ENCODE data around the gene KLRC2. TPM values are rescaled to one million over a fixed set of nuclear protein-coding genes. Genes with fewer than 3 reads are reported as not detected.
"Not testable (repeated sequence)": the region's sequence is repeated elsewhere in the genome, so short reads cannot be mapped to it uniquely, and the experiment has no call there.

Gene KLRC2
- total RNA-seq, 1 experiment from 2014 or later: not detected

- Histone ChIP-seq H3K9me3 (peaks cover 3% of the 10 kb centered on the region; the same call in 1 of the 2 replicates), H3K36me3 (no peaks in the 10 kb centered on the region), H3K4me3 (no peak overlapping the region), H3K27me3 (no peaks in the 10 kb centered on the region)
- DNase-seq: no peak
Measured at GRCh38 chr12:10388624-10389413, 47.0 kb downstream of the KLRC2 start.

DNA sequence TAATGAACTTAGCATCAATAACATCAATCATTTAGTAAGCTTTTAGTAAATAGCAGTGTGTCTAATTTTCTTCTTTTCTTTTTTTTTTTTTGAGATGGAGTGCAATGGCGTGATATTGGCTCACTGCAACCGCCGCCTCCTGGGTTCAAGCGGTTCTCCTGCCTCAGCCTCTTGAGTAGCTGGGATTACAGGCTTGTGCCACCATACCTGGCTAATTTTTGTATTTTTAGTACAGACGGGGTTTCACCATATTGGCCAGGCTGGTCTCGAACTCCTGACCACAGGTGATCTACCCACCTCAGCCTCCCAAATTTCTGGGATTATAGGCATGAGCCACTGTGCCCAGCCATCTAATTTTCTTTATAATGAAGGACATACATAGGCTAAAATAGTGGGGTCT, 48.3 kb downstream of the KLRC2 start:
- H3K36me3 ChIP-seq, DNase-seq, H3K27me3 ChIP-seq, H3K9me3 ChIP-seq, H3K4me3 ChIP-seq: not testable (repeated sequence)

- Histone ChIP-seq H3K9me3 (peaks cover 3% of the 10 kb centered on the region; the same call in 1 of the 2 replicates), H3K36me3 (no peaks in the 10 kb centered on the region), H3K4me3 (no peak overlapping the region), H3K27me3 (no peaks in the 10 kb centered on the region)
- no peak for DNase-seq
Measured at GRCh38 chr12:10386857-10387256, 49.0 kb downstream of the KLRC2 start.

DNA sequence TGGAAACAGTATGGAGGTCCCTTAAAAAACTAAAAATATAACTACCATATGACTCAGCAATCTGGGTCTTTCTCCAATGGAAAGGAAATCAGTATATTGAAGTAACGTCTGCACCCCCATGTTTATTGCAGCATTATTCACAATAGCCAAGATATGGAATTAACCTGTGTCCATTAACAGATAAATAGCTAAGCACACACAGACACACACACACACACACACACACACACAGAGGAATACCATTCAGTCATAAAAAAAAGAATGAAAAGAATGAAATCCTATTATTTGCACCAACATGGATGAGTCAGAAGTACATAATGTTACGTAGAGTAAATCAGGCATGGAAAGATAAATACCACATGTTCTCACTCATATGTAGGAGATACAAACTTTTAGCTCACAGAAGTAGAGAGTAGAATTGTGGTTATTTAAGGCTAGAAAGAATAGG, 50.6 kb downstream of the KLRC2 start:
- DNase-seq: no peak
- Histone ChIP-seq H3K36me3 (no peaks in the 10 kb centered on the region), H3K9me3 (peaks cover 3% of the 10 kb centered on the region; the same call in 1 of the 2 replicates)

GRCh38 chr12:10384191-10384590, 51.6 kb downstream of the KLRC2 start:
- no peaks in the 10 kb centered on the region for H3K36me3 ChIP-seq
- DNase-seq: no peak
- H3K9me3 ChIP-seq: peaks cover 3% of the 10 kb centered on the region; the same call in 1 of the 2 replicates
- H3K4me3 ChIP-seq: no peak overlapping the region
- H3K27me3 ChIP-seq: no peaks in the 10 kb centered on the region

More for the DNA sequence above, 50.6 kb downstream of the KLRC2 start:
- H3K27me3 ChIP-seq: no peaks in the 10 kb centered on the region
- H3K4me3 ChIP-seq: no peak overlapping the region

DNA sequence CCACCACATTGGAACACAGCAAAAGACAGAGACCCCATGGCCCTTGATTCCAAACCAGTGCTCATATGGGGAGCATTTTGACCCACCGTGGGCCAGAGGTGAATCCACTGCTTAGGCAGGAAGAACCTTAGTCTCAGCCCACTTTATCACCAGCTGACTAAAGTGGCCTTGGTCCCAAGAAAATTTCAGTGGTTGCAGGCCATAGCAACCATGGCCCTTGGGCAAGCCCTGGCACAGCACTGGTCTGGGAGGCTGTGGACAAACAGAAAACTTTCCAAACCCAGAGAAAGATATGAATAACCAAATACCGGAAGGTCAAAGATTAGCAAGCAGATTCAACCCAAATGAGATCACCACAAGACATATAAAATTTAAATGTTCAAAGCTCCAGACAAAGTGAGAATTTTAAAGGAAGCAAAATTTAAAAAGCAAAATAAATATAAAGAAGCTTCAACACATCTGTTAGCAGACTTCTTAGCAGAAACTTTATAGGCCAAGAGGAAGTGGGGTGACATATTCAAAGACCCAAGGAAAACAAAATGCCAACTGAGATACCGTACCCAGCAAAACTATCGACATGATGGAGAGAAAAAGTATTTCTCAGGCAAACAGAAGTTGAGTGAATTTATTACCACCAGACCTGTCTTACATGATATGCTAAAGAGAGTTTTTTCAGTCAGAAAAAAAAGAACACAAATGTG, 53.7 kb downstream of the KLRC2 start:
- DNase-seq: no peak
- Histone ChIP-seq H3K9me3 (peaks cover 3% of the 10 kb centered on the region; the same call in 1 of the 2 replicates), H3K36me3 (no peaks in the 10 kb centered on the region), H3K27me3 (no peaks in the 10 kb centered on the region), H3K4me3 (no peak overlapping the region)

Other genes with a start within 250 kb of the KLRC2 start
- 29.2 and 29.7 TPM in 2 replicates for gene GABARAPL1, start 223.1 kb downstream of the KLRC2 start, total RNA-seq (2014; rRNA removed; shearing (Covaris generic); ENCODE audit: low replicate concordance)
- not detected in 2 replicates for gene KLRD1, start 128.1 kb downstream of the KLRC2 start, total RNA-seq (2014; rRNA removed; shearing (Covaris generic); ENCODE audit: low replicate concordance)
- gene KLRK1, start 46.0 kb downstream of the KLRC2 start, total RNA-seq (2014; rRNA removed; shearing (Covaris generic); ENCODE audit: low replicate concordance): not detected in 2 replicates
- gene KLRC4, start 26.3 kb downstream of the KLRC2 start, total RNA-seq (2014; rRNA removed; shearing (Covaris generic); ENCODE audit: low replicate concordance): not detected in 2 replicates
- gene KLRC3, start 15.4 kb downstream of the KLRC2 start, total RNA-seq (2014; rRNA removed; shearing (Covaris generic); ENCODE audit: low replicate concordance): not detected in 2 replicates
- gene KLRC1, start 17.4 kb upstream of the KLRC2 start, total RNA-seq (2014; rRNA removed; shearing (Covaris generic); ENCODE audit: low replicate concordance): not detected in 2 replicates
- gene EIF2S3B, start 69.9 kb upstream of the KLRC2 start, total RNA-seq (2014; rRNA removed; shearing (Covaris generic); ENCODE audit: low replicate concordance): 1.8 and 4.8 TPM in 2 replicates
- gene MAGOHB, start 177.6 kb upstream of the KLRC2 start, total RNA-seq (2014; rRNA removed; shearing (Covaris generic); ENCODE audit: low replicate concordance): 39.7 and 42.7 TPM in 2 replicates
- gene STYK1, start 238.0 kb upstream of the KLRC2 start, total RNA-seq (2014; rRNA removed; shearing (Covaris generic); ENCODE audit: low replicate concordance): not detected in 2 replicates

All from MG63 (cell line).